Measurements from ENCODE around the gene CCDC196. TPM values are rescaled to one million over a fixed set of nuclear protein-coding genes. Genes with fewer than 3 reads are reported as not detected.

The CCDC196 gene
- total RNA-seq, 1 donor from 2014 or later = not detected

- Mint-ChIP-seq H3K27me3 (ENCODE audit: low read depth) (no peaks in the 10 kb centered on the region), H3K36me3 (ENCODE audit: low read depth) (no peaks in the 10 kb centered on the region), H3K27ac (ENCODE audit: unreplicated experiment) (no peak overlapping the region), H3K9me3 (ENCODE audit: low read depth) (peaks cover 6% of the 10 kb centered on the region), H3K4me1 (ENCODE audit: low read depth) (no peaks in the 10 kb centered on the region), H3K4me3 (ENCODE audit: unreplicated experiment) (no peak overlapping the region)
- no peak for TF ChIP-seq CTCF (IDR thresholded peaks at IDR 0.05)
- DNase-seq (ENCODE audit: low spot score) = no peak
These were observed 40.2 kb upstream of the CCDC196 start for GRCh38 chr14:66445936-66446335.

DNA sequence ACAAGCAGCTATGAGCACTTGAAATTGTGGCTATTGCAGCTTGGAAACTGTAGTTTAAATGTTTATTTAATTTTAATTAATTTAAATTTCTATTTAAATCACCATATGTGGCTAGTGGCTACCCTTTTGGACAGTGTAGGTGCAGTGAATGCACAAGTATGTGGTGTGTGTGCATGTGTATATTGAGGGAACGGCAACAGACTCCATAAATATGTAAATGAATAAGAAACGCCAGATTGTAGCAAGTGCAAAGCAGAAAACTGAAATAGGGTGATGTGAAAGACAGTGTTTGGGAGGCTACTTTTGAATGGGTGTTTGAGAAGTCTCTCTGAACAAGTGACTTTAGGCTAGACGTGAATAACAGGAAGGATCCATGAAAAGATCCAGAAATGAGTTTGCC is 32.7 kb upstream of the CCDC196 start:
- Mint-ChIP-seq H3K36me3 (ENCODE audit: low read depth) (peaks cover 1% of the 10 kb centered on the region), H3K9me3 (ENCODE audit: low read depth) (peaks cover 19% of the 10 kb centered on the region), H3K4me1 (ENCODE audit: low read depth) (no peaks in the 10 kb centered on the region), H3K27ac (ENCODE audit: unreplicated experiment) (no peak overlapping the region), H3K4me3 (ENCODE audit: unreplicated experiment) (no peak overlapping the region), H3K27me3 (ENCODE audit: low read depth) (peaks cover 4% of the 10 kb centered on the region)
- DNase-seq (ENCODE audit: low spot score) = no peak
- no peak for TF ChIP-seq CTCF (IDR thresholded peaks at IDR 0.05)

GRCh38 chr14:66459603-66460002 is 26.6 kb upstream of the CCDC196 start:
- Mint-ChIP-seq H3K36me3 (ENCODE audit: low read depth) (peaks cover 1% of the 10 kb centered on the region), H3K4me1 (ENCODE audit: low read depth) (no peaks in the 10 kb centered on the region), H3K9me3 (ENCODE audit: low read depth) (peaks cover 16% of the 10 kb centered on the region), H3K27me3 (ENCODE audit: low read depth) (no peaks in the 10 kb centered on the region), H3K4me3 (ENCODE audit: unreplicated experiment) (no peak overlapping the region), H3K27ac (ENCODE audit: unreplicated experiment) (no peak overlapping the region)
- no peak for DNase-seq (ENCODE audit: low spot score)
- TF ChIP-seq CTCF (IDR thresholded peaks at IDR 0.05) = no peak

- no peak for DNase-seq (ENCODE audit: low spot score)
- H3K9me3 Mint-ChIP-seq (ENCODE audit: low read depth) = peaks cover 2% of the 10 kb centered on the region
- no peak for TF ChIP-seq CTCF (IDR thresholded peaks at IDR 0.05)
- no peak overlapping the region for H3K4me3 Mint-ChIP-seq (ENCODE audit: unreplicated experiment)
- no peak overlapping the region for H3K27ac Mint-ChIP-seq (ENCODE audit: unreplicated experiment)
- no peaks in the 10 kb centered on the region for H3K36me3 Mint-ChIP-seq (ENCODE audit: low read depth)
- H3K4me1 Mint-ChIP-seq (ENCODE audit: low read depth) = no peaks in the 10 kb centered on the region
- H3K27me3 Mint-ChIP-seq (ENCODE audit: low read depth) = no peaks in the 10 kb centered on the region
These were observed 21.9 kb upstream of the CCDC196 start for GRCh38 chr14:66464261-66464660.

DNA sequence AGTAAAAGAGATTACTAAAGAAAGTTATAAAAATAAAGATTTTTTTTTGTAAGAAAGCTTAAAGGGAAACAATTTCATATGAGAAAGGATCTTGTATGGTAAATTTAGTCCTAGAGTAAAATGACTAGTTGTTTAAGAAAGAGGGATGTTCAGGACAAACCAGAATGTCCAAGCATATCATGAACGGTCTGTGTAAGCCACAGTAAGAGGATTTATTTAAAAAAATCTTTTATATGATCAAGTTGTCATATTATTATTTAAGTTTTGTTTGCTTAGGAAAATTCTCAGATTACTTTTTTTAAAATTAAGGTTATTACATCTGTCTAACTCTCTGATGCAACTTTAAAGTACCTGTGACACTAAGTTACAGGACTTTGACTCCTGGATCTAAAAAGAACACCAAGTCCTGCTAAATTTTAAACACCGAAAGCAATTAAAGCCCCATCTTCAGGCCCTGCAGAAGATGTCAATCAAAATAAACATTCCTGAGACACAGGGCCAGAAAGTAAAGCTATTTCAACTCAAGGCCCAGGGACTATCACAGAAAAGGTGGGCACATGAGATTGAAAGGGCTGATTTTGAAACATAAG is 17.3 kb upstream of the CCDC196 start:
- no peaks in the 10 kb centered on the region for H3K27me3 Mint-ChIP-seq (ENCODE audit: low read depth)
- H3K4me1 Mint-ChIP-seq (ENCODE audit: low read depth) = no peaks in the 10 kb centered on the region
- H3K27ac Mint-ChIP-seq (ENCODE audit: unreplicated experiment) = no peak overlapping the region

More for the DNA sequence above, 17.3 kb upstream of the CCDC196 start:
- H3K36me3 Mint-ChIP-seq (ENCODE audit: low read depth) = no peaks in the 10 kb centered on the region
- peaks cover 13% of the 10 kb centered on the region for H3K9me3 Mint-ChIP-seq (ENCODE audit: low read depth)
- no peak overlapping the region for H3K4me3 Mint-ChIP-seq (ENCODE audit: unreplicated experiment)
- no peak for DNase-seq (ENCODE audit: low spot score)
- TF ChIP-seq CTCF (IDR thresholded peaks at IDR 0.05) = no peak

Data from chondrocyte (in vitro differentiated cells).